Measurements from ENCODE around the gene RETN.

GRCh38 chr19:7691497-7691896 lies 22.6 kb downstream of the RETN start:
- TF ChIP-seq CTCF (IDR thresholded peaks at IDR 0.05), result no peak
- no peak for TF ChIP-seq POLR2A (IDR thresholded peaks at IDR 0.05)
